GM18868 (cell line): ENCODE results near the gene CEP20.
A peak's percentile ranks its signal among the peaks of the same experiment; 100 is the strongest.
"Not testable (repeated sequence)": the region's sequence is repeated elsewhere in the genome, so short reads cannot be mapped to it uniquely, and the experiment has no call there.

ENCODE experiments used
- ATAC-seq: cut with Tn5 transposase; IDR thresholded peaks from one replicate; pipeline ENCODE4 v1.9.1; 2021; ENCODE audit warnings: mild to moderate bottlenecking, moderate library complexity; ENCODE audit not compliant: unreplicated experiment

CEP20 gene

DNA sequence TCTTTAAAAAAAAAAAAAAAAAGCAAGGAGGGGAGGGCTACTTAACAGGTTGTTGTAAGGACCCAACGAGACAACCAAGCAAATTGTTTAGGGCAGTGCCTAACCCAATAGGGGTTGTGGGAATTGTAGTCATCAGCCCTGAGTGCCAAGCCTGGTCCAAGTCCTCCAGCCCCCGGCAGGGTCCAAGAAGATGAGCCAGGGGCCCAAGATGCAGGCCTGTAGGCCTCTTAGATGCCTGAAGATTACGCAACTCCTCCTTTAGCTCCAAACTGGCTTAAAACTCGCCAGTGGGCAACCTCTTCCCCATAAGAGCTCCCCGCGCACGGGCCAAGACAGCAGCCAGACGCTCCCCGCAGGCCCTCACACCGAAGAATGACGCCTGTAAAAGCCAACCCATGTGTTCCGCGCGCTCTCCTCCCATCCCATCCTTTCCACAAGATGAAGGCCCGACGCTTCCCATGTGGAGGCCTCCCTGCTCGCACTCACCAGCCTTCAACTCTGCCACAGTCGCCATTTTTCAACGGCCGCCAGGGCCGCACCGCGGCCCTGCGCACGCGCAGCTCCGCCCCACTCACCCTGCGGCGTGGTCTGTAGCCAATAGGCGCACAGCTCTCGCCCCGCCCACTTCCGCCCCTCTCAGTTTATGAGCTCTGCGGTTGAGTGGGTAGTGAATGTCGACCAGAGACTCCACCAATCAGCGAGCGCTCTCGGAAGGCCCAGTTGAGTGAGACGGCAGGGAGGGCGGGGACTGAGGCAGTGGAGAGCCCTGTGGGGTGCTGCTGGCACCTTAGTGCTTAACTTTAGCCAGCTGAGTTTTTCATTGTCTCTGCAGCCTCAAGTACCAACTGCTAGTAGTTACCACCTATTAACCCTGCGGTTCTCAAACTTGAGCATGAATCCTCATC lies at the start of gene CEP20:
Gene CEP20, minus strand, starts transcription at position 532 of the 905 bp plus-strand sequence. Its CDS starts 18 bp downstream, at position 514.
- peak; percentile 99 for ATAC-seq

DNA sequence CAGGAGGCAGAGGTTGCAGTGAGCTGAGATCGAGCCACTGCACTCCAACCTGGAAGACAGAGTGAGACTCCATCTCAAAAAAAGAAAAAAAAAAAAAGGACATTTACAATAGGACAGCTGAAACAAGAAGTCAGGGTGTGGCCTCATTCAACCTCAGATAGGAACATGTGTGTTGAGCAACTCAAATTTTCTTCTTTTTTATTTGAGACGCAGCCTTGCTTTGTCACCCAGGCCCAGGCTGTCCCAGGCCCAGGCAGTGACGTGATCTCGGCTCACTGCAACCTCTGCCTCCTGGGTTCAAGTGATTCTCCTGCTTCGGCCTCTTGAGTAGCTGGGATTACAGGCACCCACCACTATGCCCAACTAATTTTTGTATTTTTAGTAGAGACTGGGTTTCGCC lies 48.4 kb upstream of the CEP20 start:
- not testable (repeated sequence) for ATAC-seq

DNA sequence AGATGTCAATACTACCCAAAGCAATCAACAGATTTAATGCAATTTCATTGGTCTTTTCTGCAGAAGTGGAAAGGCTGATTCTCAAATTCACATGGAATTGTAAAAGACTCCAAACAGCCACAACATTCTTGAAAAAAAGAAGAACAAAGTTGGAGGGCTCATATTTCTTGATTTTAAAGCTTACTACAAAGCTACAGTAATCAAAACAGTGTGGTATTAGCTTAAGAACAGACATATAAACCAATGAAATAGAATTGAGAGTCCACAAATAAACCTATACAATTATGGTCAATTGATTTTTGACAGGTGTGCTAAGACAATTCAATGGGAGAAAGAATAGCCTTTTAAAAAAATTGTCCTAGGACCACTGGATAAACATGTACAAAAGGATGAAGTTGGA lies 46.6 kb upstream of the CEP20 start:
- ATAC-seq: no peak

GRCh38 chr16:15933781-15934180 lies 45.4 kb upstream of the CEP20 start:
- no peak for ATAC-seq

GRCh38 chr16:15932939-15933338 lies 44.5 kb upstream of the CEP20 start:
- ATAC-seq: no peak

GRCh38 chr16:15928261-15929104 lies 40.1 kb upstream of the CEP20 start:
- no peak for ATAC-seq

- no peak for ATAC-seq
Measured at GRCh38 chr16:15925631-15926030, 37.2 kb upstream of the CEP20 start.

DNA sequence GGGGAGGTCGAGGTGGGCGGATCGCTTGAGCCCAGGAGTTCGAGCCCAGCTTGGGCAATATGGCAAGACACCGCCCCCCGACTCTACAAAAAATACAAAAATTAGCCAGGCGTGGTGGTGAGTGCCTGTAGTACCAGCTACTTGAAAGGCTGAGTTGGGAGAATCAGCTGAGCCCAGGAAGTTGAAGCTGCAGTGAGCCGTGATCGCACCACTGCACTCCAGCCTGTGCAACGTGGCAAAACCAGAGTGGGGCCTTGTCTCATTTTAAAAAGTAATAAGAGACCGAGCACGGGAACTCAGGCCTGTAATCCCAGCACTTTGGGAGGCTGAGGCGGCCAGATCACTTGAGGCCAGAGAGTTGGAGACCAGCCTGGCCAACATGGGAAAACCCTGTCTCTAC lies 36.6 kb upstream of the CEP20 start:
- ATAC-seq: no peak

DNA sequence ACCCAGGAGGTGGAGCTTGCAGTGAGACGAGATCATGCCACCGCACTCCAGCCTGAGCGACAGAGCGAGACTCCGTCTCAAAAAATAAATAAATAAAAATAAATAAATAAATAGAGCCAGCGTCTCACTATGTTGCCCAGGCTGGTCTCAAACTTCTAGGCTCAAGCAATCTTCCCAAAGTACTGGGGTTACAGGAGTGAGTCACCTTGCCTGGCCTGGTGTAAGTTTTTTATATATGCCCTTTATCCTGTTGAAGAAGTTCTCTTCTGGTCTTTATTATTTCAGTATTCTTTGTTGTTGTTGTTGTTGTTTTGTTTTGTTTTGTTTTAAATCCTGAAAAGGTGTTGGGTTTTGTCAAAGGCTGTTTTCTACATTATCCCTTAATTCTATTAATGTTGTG lies 30.9 kb upstream of the CEP20 start:
- no peak for ATAC-seq

DNA sequence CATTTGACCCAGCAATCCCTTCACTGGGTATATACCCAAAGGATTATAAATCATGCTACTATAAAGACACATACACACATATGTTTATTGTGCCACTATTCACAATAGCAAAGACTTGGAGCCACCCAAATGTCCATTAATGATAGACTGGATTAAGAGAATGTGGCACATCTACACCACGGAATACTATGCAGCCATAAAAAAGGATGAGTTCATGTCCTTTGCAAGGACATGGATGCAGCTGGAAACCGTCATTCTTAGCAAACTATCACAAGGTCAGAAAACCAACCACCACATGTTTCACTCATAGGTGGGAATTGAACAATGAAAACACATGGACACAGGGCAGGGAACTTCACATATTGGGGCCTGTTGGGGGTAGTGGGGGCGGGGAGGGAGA lies 29.9 kb upstream of the CEP20 start:
- ATAC-seq: not testable (repeated sequence)

DNA sequence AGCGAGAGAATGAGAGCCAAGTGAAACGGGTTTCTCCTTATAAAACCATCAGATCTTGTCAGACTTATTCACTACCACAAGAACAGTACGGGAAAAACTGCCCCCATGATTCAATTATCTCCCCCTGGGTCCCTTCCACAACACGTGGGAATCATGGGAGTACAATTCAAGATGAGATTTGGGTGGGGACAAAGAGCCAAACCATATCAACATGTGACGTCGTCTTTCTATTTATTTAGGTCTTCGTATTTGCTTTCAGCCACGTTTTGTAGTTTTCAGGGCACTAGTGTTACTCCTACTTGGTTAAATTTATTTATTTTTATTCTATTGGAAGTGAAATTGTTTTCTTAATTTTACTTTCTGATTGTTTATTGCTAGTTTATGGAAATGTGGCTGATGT lies 27.9 kb upstream of the CEP20 start:
- no peak for ATAC-seq

DNA sequence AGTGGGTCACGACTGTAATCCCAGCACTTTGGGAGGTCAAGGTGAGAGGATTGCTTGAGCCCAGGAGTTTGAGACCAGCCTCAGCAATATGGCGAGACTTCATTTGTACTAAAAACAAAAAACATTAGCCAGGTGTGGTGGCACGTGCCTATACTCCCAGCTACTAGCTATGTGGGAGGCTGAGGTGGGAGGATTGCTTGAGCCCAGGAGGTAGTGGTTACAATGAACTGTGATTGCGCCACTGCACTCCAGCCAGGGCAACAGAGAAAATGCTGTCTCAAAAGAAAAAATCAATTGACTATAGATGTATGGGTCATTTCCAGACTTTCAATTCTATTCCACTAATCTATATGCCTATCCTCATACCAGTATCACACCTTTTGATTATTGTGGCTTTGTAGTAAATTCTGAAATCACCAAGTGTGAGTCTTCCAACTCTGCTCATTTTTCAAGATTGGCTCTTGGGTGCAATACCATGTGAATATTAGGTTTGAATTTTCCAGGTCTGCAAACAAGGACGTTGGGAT lies 27.2 kb upstream of the CEP20 start:
- no peak for ATAC-seq

DNA sequence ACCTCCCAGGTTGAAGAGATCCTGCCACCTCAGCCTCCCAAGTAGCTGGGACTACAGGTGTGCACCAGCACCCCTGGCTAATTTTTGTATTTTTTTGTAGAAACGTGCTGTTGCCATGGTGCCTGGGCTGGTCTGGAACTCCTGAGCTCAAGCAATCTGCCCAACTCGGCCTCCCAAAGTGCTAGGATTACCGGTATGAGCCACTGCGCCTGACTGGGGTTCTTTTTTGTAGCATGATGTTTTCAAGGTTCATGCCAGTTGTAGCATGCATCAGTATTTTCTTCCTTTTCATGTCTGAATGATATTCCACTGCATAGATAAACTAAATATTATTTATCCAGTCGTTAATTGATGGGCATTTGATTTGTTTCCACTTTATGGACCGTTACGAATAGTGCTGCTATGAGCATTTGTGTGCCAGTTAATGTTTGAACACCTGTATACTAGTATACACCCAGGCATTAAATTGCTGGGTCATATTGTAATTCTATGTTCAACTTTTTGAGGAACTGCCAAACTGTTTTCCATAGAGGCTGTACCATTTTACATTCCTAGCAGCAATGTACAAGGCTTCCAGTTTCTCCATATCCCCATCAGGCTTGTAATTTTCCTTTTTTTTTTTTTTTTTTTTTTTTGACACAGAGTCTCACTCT lies 24.8 kb upstream of the CEP20 start:
- ATAC-seq: no peak

- ATAC-seq: no peak
Measured at GRCh38 chr16:15911198-15911597, 22.8 kb upstream of the CEP20 start.

- ATAC-seq: peak; percentile 99
Measured at GRCh38 chr16:15907863-15908478, 19.6 kb upstream of the CEP20 start.

- no peak for ATAC-seq
Measured at GRCh38 chr16:15906439-15906838, 18.0 kb upstream of the CEP20 start.

DNA sequence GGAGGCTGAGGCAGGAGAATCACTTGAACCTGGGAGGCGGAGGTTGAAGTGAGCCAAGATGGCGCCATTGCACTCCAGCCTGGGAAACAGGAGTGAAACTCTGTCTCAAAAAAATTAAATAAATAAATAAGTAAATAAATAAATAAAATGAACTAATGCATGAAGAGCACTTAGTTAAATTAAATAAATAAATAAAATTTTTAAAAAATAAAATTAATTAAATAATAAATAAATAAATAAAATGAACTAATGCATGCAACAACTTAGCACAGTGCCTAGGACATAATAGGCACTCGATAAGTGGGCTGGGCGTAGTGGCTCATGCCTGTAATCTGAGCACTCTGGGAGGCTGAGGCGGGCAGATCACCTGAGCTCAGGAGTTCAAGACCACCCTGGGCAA lies 15.6 kb upstream of the CEP20 start:
- no peak for ATAC-seq

GRCh38 chr16:15900901-15901500 lies 12.6 kb upstream of the CEP20 start:
- ATAC-seq: no peak

- no peak for ATAC-seq
Measured at GRCh38 chr16:15900357-15900756, 12.0 kb upstream of the CEP20 start.

DNA sequence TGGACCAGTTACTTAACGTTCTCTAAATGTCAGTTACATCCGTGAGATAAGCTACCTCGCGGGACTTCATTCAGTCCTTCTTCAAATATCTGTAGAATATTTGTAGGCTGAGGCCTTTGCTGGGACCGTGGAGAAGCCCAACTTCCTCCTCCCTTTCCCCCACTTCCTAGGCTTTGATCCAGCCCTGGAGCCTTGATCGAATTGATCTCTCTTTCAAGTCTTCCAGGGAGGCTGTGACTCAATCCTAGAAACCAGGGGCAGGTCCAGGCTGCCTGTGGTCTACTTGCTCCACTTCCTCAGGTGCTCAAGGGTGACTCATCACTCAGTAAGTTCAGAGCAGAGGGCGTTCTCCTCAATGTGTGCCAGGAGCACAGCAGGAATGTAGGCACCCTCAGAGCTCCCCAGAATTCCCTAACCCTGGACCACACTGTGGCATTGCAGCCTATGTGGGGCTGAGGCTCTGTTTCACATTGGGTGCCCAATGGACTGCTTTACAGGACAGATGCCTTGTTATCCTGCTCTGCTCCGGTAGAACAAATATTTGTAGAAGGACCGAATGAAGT lies 11.2 kb upstream of the CEP20 start:
- ATAC-seq: peak; percentile 69
